Transverse colon (tissue), 4 donors: ENCODE data around the gene E2F1.

Experiments
- POLR2A ChIP-seq: fragments of 450-650 bp; IDR thresholded peaks from one replicate; pipeline ENCODE4 v1.6.1; 2016; ENCODE audit warnings: antibody characterized with exemption, mild to moderate bottlenecking, moderate library complexity
- POLR2AphosphoS5 ChIP-seq, 3 donors: sonication (generic); formaldehyde crosslinking; IDR thresholded peaks; one replicate each; pipeline ENCODE4 v1.6.1; 2016; ENCODE audit warnings: antibody characterized with exemption in 3 of 3
- TF ChIP-seq, protein P1 (sequence below), 5 experiments: fragments of 200-600 bp in 3 of 5; fragments of 450-650 bp in 2 of 5; sonication (generic) in 3 of 5; IDR thresholded peaks; 1 replicate in 2 of 5; 2 replicates in 3 of 5; pipeline ENCODE4 v1.5.1; 2016 to 2017; ENCODE audit warnings: antibody characterized with exemption in 5 of 5, inconsistent platforms in 3 of 5, mild to moderate bottlenecking in 2 of 5, moderate library complexity in 1 of 5

DNA sequence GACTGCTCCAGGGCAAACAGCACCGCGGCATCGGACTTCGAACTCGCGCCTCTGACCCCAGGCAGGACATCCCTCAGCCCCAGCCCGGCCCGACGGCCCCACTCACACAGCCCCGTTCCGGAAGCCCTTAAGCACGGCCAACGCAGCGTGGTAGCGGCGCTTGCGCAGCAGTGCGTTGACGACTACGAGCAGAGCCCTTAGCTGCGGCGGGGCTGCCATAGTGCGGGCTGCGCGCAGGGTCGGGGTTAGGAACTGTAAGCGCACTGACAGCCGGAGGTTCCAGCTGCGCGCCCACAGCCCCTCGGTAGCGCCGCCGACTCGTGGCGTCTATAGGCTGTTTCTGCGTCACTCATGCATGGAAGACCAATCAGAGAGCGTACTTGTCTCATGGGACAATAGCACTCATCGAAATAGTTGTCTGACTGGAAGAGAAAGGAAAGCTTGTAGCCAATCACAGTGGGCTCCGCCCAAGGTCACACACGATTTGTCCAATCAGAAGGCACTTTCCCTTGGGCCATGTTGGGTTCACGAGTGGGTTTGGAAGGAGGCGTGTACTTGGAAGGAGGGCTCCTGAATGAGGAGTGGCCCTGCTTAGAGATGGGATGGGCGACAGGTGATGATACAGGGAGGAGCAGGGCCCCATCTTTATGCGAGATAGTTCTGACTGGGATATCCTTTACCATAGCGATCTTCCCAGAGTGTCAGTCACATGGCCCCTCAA, 34.0 kb upstream of the E2F1 start, which contains the start of gene PXMP4:
- TF ChIP-seq, protein P1, sequence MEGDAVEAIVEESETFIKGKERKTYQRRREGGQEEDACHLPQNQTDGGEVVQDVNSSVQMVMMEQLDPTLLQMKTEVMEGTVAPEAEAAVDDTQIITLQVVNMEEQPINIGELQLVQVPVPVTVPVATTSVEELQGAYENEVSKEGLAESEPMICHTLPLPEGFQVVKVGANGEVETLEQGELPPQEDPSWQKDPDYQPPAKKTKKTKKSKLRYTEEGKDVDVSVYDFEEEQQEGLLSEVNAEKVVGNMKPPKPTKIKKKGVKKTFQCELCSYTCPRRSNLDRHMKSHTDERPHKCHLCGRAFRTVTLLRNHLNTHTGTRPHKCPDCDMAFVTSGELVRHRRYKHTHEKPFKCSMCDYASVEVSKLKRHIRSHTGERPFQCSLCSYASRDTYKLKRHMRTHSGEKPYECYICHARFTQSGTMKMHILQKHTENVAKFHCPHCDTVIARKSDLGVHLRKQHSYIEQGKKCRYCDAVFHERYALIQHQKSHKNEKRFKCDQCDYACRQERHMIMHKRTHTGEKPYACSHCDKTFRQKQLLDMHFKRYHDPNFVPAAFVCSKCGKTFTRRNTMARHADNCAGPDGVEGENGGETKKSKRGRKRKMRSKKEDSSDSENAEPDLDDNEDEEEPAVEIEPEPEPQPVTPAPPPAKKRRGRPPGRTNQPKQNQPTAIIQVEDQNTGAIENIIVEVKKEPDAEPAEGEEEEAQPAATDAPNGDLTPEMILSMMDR (IDR thresholded peaks at IDR 0.05): no peak
- TF ChIP-seq POLR2A (peak; percentile 67), POLR2AphosphoS5 (IDR thresholded peaks at IDR 0.05) (peak; percentile 48 to 81 (median 79))
